DOHH2 (cell line): ENCODE data around the gene PCNX3.

Experiments used
- H3F3A ChIP-seq: fragments of 200-600 bp; sonication (generic), shearing (Covaris generic); 2 replicates; pipeline ENCODE4 v1.6.0; 2016; ENCODE audit warnings: antibody characterized with exemption, mild to moderate bottlenecking; ENCODE audit not compliant: control insufficient read depth, insufficient read depth
- H3K27ac ChIP-seq: fragments of 200-600 bp; sonication (generic); 2 replicates; pipeline ENCODE4 v1.5.1; 2014; ENCODE audit warnings: low read depth, mild to moderate bottlenecking, low read length, moderate library complexity
- H3K27me3 ChIP-seq: fragments of 200-600 bp; sonication (generic); 2 replicates; pipeline ENCODE4 v1.6.1; 2014; ENCODE audit warnings: mild to moderate bottlenecking, low read length, mixed read lengths; ENCODE audit not compliant: control insufficient read depth
- H3K36me3 ChIP-seq: fragments of 200-600 bp; sonication (generic); 2 replicates; pipeline ENCODE4 v1.6.1; 2014; ENCODE audit warnings: mild to moderate bottlenecking, low read length, moderate library complexity, mixed read lengths; ENCODE audit not compliant: control insufficient read depth
- H3K4me1 ChIP-seq: fragments of 200-600 bp; sonication (generic); 2 replicates; pipeline ENCODE4 v1.6.1; 2014; ENCODE audit warnings: mild to moderate bottlenecking, low read length, mixed read lengths; ENCODE audit not compliant: control insufficient read depth
- H3K4me2 ChIP-seq: fragments of 200-600 bp; sonication (generic); 2 replicates; pipeline ENCODE4 v1.6.0; 2014; ENCODE audit warnings: mild to moderate bottlenecking, low read length, moderate library complexity
- H3K4me3 ChIP-seq: fragments of 200-600 bp; sonication (generic); 2 replicates; pipeline ENCODE4 v1.5.1; 2014; ENCODE audit warnings: mild to moderate bottlenecking, low read length, mixed read lengths
- H3K79me2 ChIP-seq: fragments of 200-600 bp; sonication (generic); 2 replicates; pipeline ENCODE4 v1.6.1; 2014; ENCODE audit warnings: mild to moderate bottlenecking, low read length, mixed read lengths; ENCODE audit not compliant: control insufficient read depth
- H3K9me2 ChIP-seq: fragments of 200-600 bp; sonication (generic); replicated peaks from 2 replicates; pipeline ENCODE4 v1.6.1; 2014; ENCODE audit warnings: mild to moderate bottlenecking, low read length, mixed read lengths; ENCODE audit not compliant: control insufficient read depth
- H3K9me3 ChIP-seq: fragments of 200-600 bp; sonication (generic); 2 replicates; pipeline ENCODE4 v1.6.1; 2014; ENCODE audit warnings: antibody characterized with exemption, low read length, mixed read lengths; ENCODE audit not compliant: control insufficient read depth, insufficient read depth
- H4K20me1 ChIP-seq: fragments of 200-600 bp; sonication (generic); 2 replicates; pipeline ENCODE4 v1.6.0; 2014; ENCODE audit warnings: low read depth, mild to moderate bottlenecking, antibody characterized with exemption, low read length, moderate library complexity; ENCODE audit not compliant: control insufficient read depth, insufficient read depth
- CTCF ChIP-seq: fragments of 200-600 bp; sonication (generic); IDR thresholded peaks from one replicate; pipeline ENCODE4 v1.5.1; 2014; ENCODE audit warnings: antibody characterized with exemption, mild to moderate bottlenecking, low read depth, low read length; ENCODE audit not compliant: poor library complexity, severe bottlenecking
- EZH2phosphoT487 ChIP-seq: fragments of 200-600 bp; sonication (generic); IDR thresholded peaks from 2 replicates; pipeline ENCODE4 v1.6.1; 2017; ENCODE audit warnings: borderline replicate concordance, mild to moderate bottlenecking, antibody characterized with exemption, low read length, moderate library complexity, mixed read lengths

PCNX3 gene

GRCh38 chr11:65575568-65576231 lies 39.9 kb upstream of the PCNX3 start, which contains the start of gene EHBP1L1:
EHBP1L1 (plus strand) TSS chr11:65576053; CDS start chr11:65576303, 250 bp downstream.
- Histone ChIP-seq H3K4me1 (peaks cover 55% of the 10 kb centered on the region), H3K36me3 (peaks cover 16% of the 10 kb centered on the region), H3K4me2 (peak within 1 kb of the TSS; percentile 87), H3K79me2 (peaks cover 39% of the 10 kb centered on the region), H3K27ac (peak within 1 kb of the TSS; percentile 90), H3K9me3 (no peaks in the 10 kb centered on the region), H3K4me3 (peak within 1 kb of the TSS; percentile 86), H3K27me3 (no peaks in the 10 kb centered on the region), H4K20me1 (0 out of 2 replicates have a peak, but pooled peaks cover 2% of the 10 kb centered on the region), H3K9me2 (no peaks in the 10 kb centered on the region), H3F3A (peaks cover 20% of the 10 kb centered on the region)
- TF ChIP-seq CTCF (no peak), EZH2phosphoT487 (no peak)

- Histone ChIP-seq H3K79me2 (peaks cover 32% of the 10 kb centered on the region), H3K36me3 (peaks cover 18% of the 10 kb centered on the region), H3K27me3 (no peaks in the 10 kb centered on the region), H3K4me1 (peaks cover 51% of the 10 kb centered on the region), H3K4me3 (peak overlapping the region; percentile 86), H3K4me2 (peak overlapping the region; percentile 87), H4K20me1 (0 out of 2 replicates have a peak, but pooled peaks cover 2% of the 10 kb centered on the region), H3K27ac (peak overlapping the region; percentile 35), H3F3A (peaks cover 20% of the 10 kb centered on the region), H3K9me3 (no peaks in the 10 kb centered on the region), H3K9me2 (no peaks in the 10 kb centered on the region)
- no peak for TF ChIP-seq CTCF
- TF ChIP-seq EZH2phosphoT487 = no peak
These were observed 39.2 kb upstream of the PCNX3 start for GRCh38 chr11:65576232-65576866.

GRCh38 chr11:65576867-65577755 lies 38.5 kb upstream of the PCNX3 start:
- TF ChIP-seq EZH2phosphoT487 (no peak), CTCF (no peak)
- H3K27me3 ChIP-seq = no peaks in the 10 kb centered on the region
- H3F3A ChIP-seq = peaks cover 15% of the 10 kb centered on the region
- H3K36me3 ChIP-seq = peaks cover 13% of the 10 kb centered on the region
- no peaks in the 10 kb centered on the region for H3K9me2 ChIP-seq
- H3K4me1 ChIP-seq = peaks cover 44% of the 10 kb centered on the region
- H4K20me1 ChIP-seq = no peaks in the 10 kb centered on the region
- peaks cover 24% of the 10 kb centered on the region for H3K79me2 ChIP-seq
- no peak overlapping the region for H3K27ac ChIP-seq
- peak overlapping the region; percentile 87 for H3K4me2 ChIP-seq
- peak overlapping the region; percentile 86 for H3K4me3 ChIP-seq
- H3K9me3 ChIP-seq = no peaks in the 10 kb centered on the region
